ENCODE measurements around the gene ESYT1.

- no peak for TF ChIP-seq EZH2 (IDR thresholded peaks at IDR 0.05; ENCODE audit: insufficient read depth, poor library complexity, severe bottlenecking)
- no peak for TF ChIP-seq EZH2phosphoT487 (IDR thresholded peaks at IDR 0.05; ENCODE audit: insufficient read depth, low read depth)
Observed at GRCh38 chr12:56081393-56082347, 46.4 kb upstream of the ESYT1 start.
